Glomerular visceral epithelial cell (primary cell): ENCODE measurements around the gene ST3GAL4.

Experiments used
- DNase-seq: peaks from one replicate; pipeline ENCODE4 v3.0.0-alpha.2; 2016; ENCODE audit errors: extremely low spot score

Gene ST3GAL4

GRCh38 chr11:126329644-126330211 is 25.8 kb upstream of the ST3GAL4 start:
- no peak for DNase-seq

GRCh38 chr11:126331286-126331685 is 24.2 kb upstream of the ST3GAL4 start:
- DNase-seq: no peak

- peak; percentile 79 for DNase-seq
These were observed 23.2 kb upstream of the ST3GAL4 start for GRCh38 chr11:126332221-126332711.

GRCh38 chr11:126333142-126333541 is 22.3 kb upstream of the ST3GAL4 start:
- no peak for DNase-seq

- DNase-seq: peak; percentile 39
These were observed 20.6 kb upstream of the ST3GAL4 start for GRCh38 chr11:126334659-126335462.

- DNase-seq: no peak
These were observed 20.1 kb upstream of the ST3GAL4 start for GRCh38 chr11:126335463-126335760.

- DNase-seq: no peak
These were observed 19.3 kb upstream of the ST3GAL4 start for GRCh38 chr11:126336138-126336541.

GRCh38 chr11:126336671-126337101 is 18.8 kb upstream of the ST3GAL4 start:
- DNase-seq: no peak

- DNase-seq: no peak
These were observed 18.4 kb upstream of the ST3GAL4 start for GRCh38 chr11:126337126-126337473.

- DNase-seq: no peak
These were observed 17.8 kb upstream of the ST3GAL4 start for GRCh38 chr11:126337474-126338241.

GRCh38 chr11:126338346-126339055 is 17.0 kb upstream of the ST3GAL4 start:
- DNase-seq: no peak

GRCh38 chr11:126339073-126339862 is 16.2 kb upstream of the ST3GAL4 start:
- no peak for DNase-seq

GRCh38 chr11:126339863-126340434 is 15.5 kb upstream of the ST3GAL4 start:
- no peak for DNase-seq

- DNase-seq: no peak
These were observed 14.4 kb upstream of the ST3GAL4 start for GRCh38 chr11:126340960-126341606.

GRCh38 chr11:126341760-126342161 is 13.7 kb upstream of the ST3GAL4 start:
- DNase-seq: peak; percentile 88

GRCh38 chr11:126343051-126343450 is 12.4 kb upstream of the ST3GAL4 start:
- DNase-seq: no peak

- no peak for DNase-seq
These were observed 11.1 kb upstream of the ST3GAL4 start for GRCh38 chr11:126344141-126345080.

GRCh38 chr11:126345283-126345682 is 10.2 kb upstream of the ST3GAL4 start:
- DNase-seq: no peak
